HepG2 (cell line): ENCODE results near the gene THSD8. TPM values are rescaled to one million over a fixed set of nuclear protein-coding genes. Genes with fewer than 3 reads are reported as not detected.

Experiments used
- ARID2 ChIP-seq: sonication (generic); formaldehyde crosslinking; IDR thresholded peaks from 2 replicates; pipeline ENCODE4 v1.8.1; 2022; ENCODE audit warnings: mild to moderate bottlenecking, missing genetic modification reagents, borderline replicate concordance
- ASH2L ChIP-seq: fragments of 300-600, 200-600 bp; sonication (generic); IDR thresholded peaks from 2 replicates; pipeline ENCODE4 v1.7.0; 2017; ENCODE audit warnings: low read depth, mild to moderate bottlenecking, moderate library complexity, mixed read lengths, low read length; ENCODE audit not compliant: insufficient read length
- BRD4 ChIP-seq: sonication (generic); formaldehyde crosslinking; IDR thresholded peaks from 2 replicates; pipeline ENCODE4 v1.4.0; 2020; ENCODE audit warnings: missing genetic modification reagents
- CREB3 ChIP-seq: sonication (generic); formaldehyde crosslinking; IDR thresholded peaks from 2 replicates; pipeline ENCODE4 v1.5.0; 2020; ENCODE audit warnings: missing genetic modification reagents
- CSRNP2 ChIP-seq: sonication (generic); formaldehyde crosslinking; conservative IDR thresholded peaks from 2 replicates; pipeline ENCODE4 v1.8.0; 2022; ENCODE audit warnings: low read depth, missing genetic modification reagents
- FOSL1 ChIP-seq: sonication (generic); formaldehyde crosslinking; IDR thresholded peaks from 2 replicates; pipeline ENCODE4 v1.9.0; 2021; ENCODE audit warnings: missing genetic modification reagents, borderline replicate concordance
- FOXK2 ChIP-seq: fragments of 450-650 bp; IDR thresholded peaks from 2 replicates; pipeline ENCODE4 v1.6.1; 2016
- HOXA5 ChIP-seq: sonication (generic); formaldehyde crosslinking; IDR thresholded peaks from 2 replicates; pipeline ENCODE4 v1.4.0; 2020; ENCODE audit warnings: missing genetic modification reagents
- KDM6A ChIP-seq: IDR thresholded peaks from 2 replicates; pipeline ENCODE4 v1.6.1; 2016; ENCODE audit warnings: low read depth
- NR2C2 ChIP-seq: sonication (generic); formaldehyde crosslinking; IDR thresholded peaks from 2 replicates; pipeline ENCODE4 v1.4.0; 2020; ENCODE audit warnings: missing genetic modification reagents, mild to moderate bottlenecking, moderate library complexity, borderline replicate concordance
- RXRB ChIP-seq: IDR thresholded peaks from 2 replicates; pipeline ENCODE4 v1.6.1; 2016; ENCODE audit warnings: borderline replicate concordance, missing genetic modification reagents, missing compliant biosample characterization
- SP4 ChIP-seq: sonication (generic); formaldehyde crosslinking; IDR thresholded peaks from 2 replicates; pipeline ENCODE4 v1.8.1; 2023; ENCODE audit warnings: mild to moderate bottlenecking, missing genetic modification reagents
- TCF7 ChIP-seq: sonication (generic); IDR thresholded peaks from 2 replicates; pipeline ENCODE4 v1.6.1; 2016; ENCODE audit warnings: antibody characterized with exemption, low read depth
- THRA ChIP-seq: sonication (generic); formaldehyde crosslinking; IDR thresholded peaks from 2 replicates; pipeline ENCODE4 v1.4.0; 2020; ENCODE audit warnings: missing genetic modification reagents, borderline replicate concordance
- TSC22D2 ChIP-seq: sonication (generic); formaldehyde crosslinking; IDR thresholded peaks from 2 replicates; pipeline ENCODE4 v1.5.1; 2020; ENCODE audit warnings: missing genetic modification reagents, mild to moderate bottlenecking, borderline replicate concordance
- ZBTB20 ChIP-seq: sonication (generic); formaldehyde crosslinking; IDR thresholded peaks from 2 replicates; pipeline ENCODE4 v1.8.1; 2023; ENCODE audit warnings: missing genetic modification reagents, low read depth, mild to moderate bottlenecking, borderline replicate concordance
- ZNF232 ChIP-seq: sonication (generic); formaldehyde crosslinking; IDR thresholded peaks from 2 replicates; pipeline ENCODE4 v1.4.0; 2020; ENCODE audit warnings: missing genetic modification reagents, borderline replicate concordance
- ZNF260 ChIP-seq: sonication (generic); formaldehyde crosslinking; IDR thresholded peaks from 2 replicates; pipeline ENCODE4 v1.4.0; 2020; ENCODE audit warnings: missing genetic modification reagents, low read depth, mild to moderate bottlenecking, borderline replicate concordance
- ZNF326 ChIP-seq: sonication (generic); formaldehyde crosslinking; IDR thresholded peaks from 2 replicates; pipeline ENCODE4 v1.4.0; 2020; ENCODE audit warnings: missing genetic modification reagents, borderline replicate concordance
- ZNF33A ChIP-seq: sonication (generic); formaldehyde crosslinking; IDR thresholded peaks from 2 replicates; pipeline ENCODE4 v1.5.1; 2020; ENCODE audit warnings: missing genetic modification reagents, mild to moderate bottlenecking, moderate library complexity, borderline replicate concordance
- ZNF350 ChIP-seq: sonication (generic); formaldehyde crosslinking; IDR thresholded peaks from 2 replicates; pipeline ENCODE4 v1.4.0; 2020; ENCODE audit warnings: mild to moderate bottlenecking, low read depth, missing genetic modification reagents, borderline replicate concordance
- ZNF512 ChIP-seq: sonication (generic); formaldehyde crosslinking; IDR thresholded peaks from 2 replicates; pipeline ENCODE4 v1.4.0; 2020; ENCODE audit warnings: mild to moderate bottlenecking, missing genetic modification reagents
- ZNF746 ChIP-seq: sonication (generic); formaldehyde crosslinking; IDR thresholded peaks from 2 replicates; pipeline ENCODE4 v1.8.0; 2022; ENCODE audit warnings: mild to moderate bottlenecking, missing genetic modification reagents
- ZNF790 ChIP-seq: sonication (generic); formaldehyde crosslinking; IDR thresholded peaks from 2 replicates; pipeline ENCODE4 v1.8.0; 2022; ENCODE audit warnings: missing genetic modification reagents, mild to moderate bottlenecking, borderline replicate concordance
- ZNF850 ChIP-seq: sonication (generic); formaldehyde crosslinking; conservative IDR thresholded peaks from 2 replicates; pipeline ENCODE4 v1.9.0; 2021; ENCODE audit warnings: mild to moderate bottlenecking, missing genetic modification reagents
- ZZZ3 ChIP-seq: sonication (generic); formaldehyde crosslinking; IDR thresholded peaks from 2 replicates; pipeline ENCODE4 v1.4.0; 2020; ENCODE audit warnings: missing genetic modification reagents, mild to moderate bottlenecking, borderline replicate concordance
- polyA plus RNA-seq, 8 experiments: library from polyadenylated mRNA; depleted of rRNA in 3 of 8; stranded (reverse) in 7 of 8; unstranded in 1 of 8; fragments of >200 nt; fragmentation: Illumina TruSeq in 4 of 8; extraction: Trizol in 4 of 8; gene quantifications; 2 replicates each; pipeline versions ENCODE4 v1.2.1 to v1.2.3, GENCODE V29; 2011 to 2016; ENCODE audit warnings: low read depth in 4 of 8, missing spikeins in 1 of 8, mixed read lengths in 1 of 8; ENCODE audit not compliant: insufficient read depth in 1 of 8
- total RNA-seq, 5 experiments: library from RNA; depleted of rRNA; stranded (reverse); fragments of >200 nt; fragmentation: Illumina TruSeq; extraction: Trizol; gene quantifications; 2 replicates each; pipeline ENCODE4 v1.2.3, GENCODE V29; 2016; ENCODE audit warnings: low read depth in 1 of 5

Gene THSD8
- total and polyA plus RNA-seq, 2 of the 13 experiments (the other 11 are each of a cell fraction or from before 2014, with no cell fraction given) = 4.8 to 14.9 TPM

GRCh38 chr19:12800923-12801465 is 875 bp upstream of the THSD8 start (continued):
- TF ChIP-seq FOSL1 (CRISPR knock-in tag) (no peak), ZNF260 (CRISPR knock-in tag) (no peak), ASH2L (peak; percentile 74), NR2C2 (CRISPR knock-in tag) (no peak), ZNF232 (CRISPR knock-in tag) (0 out of 2 replicates have a peak, but pooled peaks have one; percentile 49), HOXA5 (CRISPR knock-in tag) (no peak), ZNF350 (CRISPR knock-in tag) (0 out of 2 replicates have a peak, but pooled peaks have one; percentile 42), CSRNP2 (CRISPR knock-in tag) (no peak), CREB3 (CRISPR knock-in tag) (no peak), TCF7 (peak; percentile 66; the same call in 1 of the 2 replicates), KDM6A (CRISPR knock-in tag) (no peak), RXRB (CRISPR knock-in tag) (peak; percentile 7; the same call in 1 of the 2 replicates), ZNF850 (no peak), ZNF33A (0 out of 2 replicates have a peak, but pooled peaks have one; percentile 90), ZNF512 (CRISPR knock-in tag) (no peak), ZNF790 (CRISPR knock-in tag) (no peak), TSC22D2 (CRISPR knock-in tag) (no peak), ZNF326 (CRISPR knock-in tag) (no peak), ARID2 (CRISPR knock-in tag) (peak; percentile 72; the same call in 1 of the 2 replicates), SP4 (CRISPR knock-in tag) (no peak), ZNF746 (CRISPR knock-in tag) (no peak; the same call in 1 of the 2 replicates), FOXK2 (no peak), THRA (CRISPR knock-in tag) (no peak), ZZZ3 (CRISPR knock-in tag) (no peak; the same call in 1 of the 2 replicates), BRD4 (CRISPR knock-in tag) (no peak), ZBTB20 (CRISPR knock-in tag) (0 out of 2 replicates have a peak, but pooled peaks have one; percentile 12)
